SK-N-SH (cell line): ENCODE data around the gene NUP188.

Experiments
- CTCF ChIP-seq: fragments of 200-600 bp; sonication (generic); IDR thresholded peaks from 2 replicates; pipeline ENCODE4 v1.6.1; 2017; ENCODE audit warnings: antibody characterized with exemption, mild to moderate bottlenecking, moderate library complexity
- RFX5 ChIP-seq: IDR thresholded peaks from 2 replicates; pipeline ENCODE4 v1.6.1; 2012; ENCODE audit warnings: mild to moderate bottlenecking, improper control_type of control experiment, low read length

- TF ChIP-seq CTCF, result no peak
- no peak for TF ChIP-seq RFX5
Measured at GRCh38 chr9:128912270-128912853, 35.1 kb upstream of the NUP188 start.
